ENCODE results near the gene MAP4K2.
"Not testable (repeated sequence)": the region's sequence is repeated elsewhere in the genome, so short reads cannot be mapped to it uniquely, and the experiment has no call there.

MAP4K2 gene

DNA sequence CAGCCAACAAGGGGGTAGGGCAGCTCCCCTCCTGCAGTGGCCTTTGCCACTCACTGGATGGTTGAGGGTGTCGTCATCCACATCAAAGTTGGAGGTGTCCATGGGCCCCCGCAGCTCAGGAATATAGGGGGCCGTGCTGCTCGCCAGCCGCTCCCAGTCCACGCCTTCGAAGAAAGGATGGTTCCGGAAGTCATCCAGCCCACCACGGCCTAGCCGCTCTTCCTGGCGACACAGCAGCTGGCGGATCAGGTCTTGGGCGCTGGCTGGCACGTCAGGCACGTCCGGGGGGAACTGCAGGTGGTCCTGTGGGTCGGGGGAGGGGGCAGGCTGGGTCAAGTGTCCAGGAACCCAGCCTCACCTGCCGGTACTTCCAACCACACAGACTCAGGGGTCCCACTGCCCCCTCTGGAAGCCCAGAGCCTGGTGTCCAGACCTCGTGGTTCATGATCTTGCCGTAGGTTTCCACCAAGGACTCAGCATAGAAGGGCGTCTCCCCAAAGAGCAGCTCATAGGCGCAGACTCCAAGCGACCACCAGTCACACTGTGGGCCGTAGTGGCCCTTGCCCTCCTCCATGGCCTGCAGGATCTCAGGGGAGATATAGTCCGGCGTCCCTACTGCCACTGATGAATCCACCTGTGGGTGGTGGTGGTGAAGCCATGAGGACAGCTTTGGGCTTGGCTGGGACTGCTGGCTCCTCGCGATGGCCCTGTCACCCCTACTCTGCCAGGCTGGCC, 35.8 kb upstream of the MAP4K2 start:
- no peak for DNase-seq

DNA sequence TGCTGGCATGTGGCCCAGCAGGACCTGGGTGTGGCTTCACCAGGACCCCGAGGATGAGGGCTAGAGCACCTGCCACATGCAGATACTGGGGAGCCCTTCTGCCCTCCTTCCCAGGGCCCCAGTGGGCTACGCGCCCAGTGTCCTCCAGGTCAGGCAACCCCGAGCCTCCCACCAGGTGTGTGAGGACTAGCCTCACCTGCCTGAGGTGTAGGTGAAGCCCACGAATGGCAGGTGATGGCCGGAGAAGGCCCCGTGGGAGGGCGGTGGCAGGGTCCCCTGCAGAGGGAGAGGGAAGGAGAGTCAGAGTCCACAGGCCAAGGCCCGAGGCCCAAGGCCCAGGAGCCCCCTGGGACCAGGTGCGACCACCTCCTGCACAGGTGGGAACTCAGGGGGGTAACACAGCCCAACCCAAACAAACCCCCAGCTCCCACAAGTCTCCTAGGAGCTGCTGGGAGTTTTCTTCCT, 34.9 kb upstream of the MAP4K2 start:
- DNase-seq: no peak

DNA sequence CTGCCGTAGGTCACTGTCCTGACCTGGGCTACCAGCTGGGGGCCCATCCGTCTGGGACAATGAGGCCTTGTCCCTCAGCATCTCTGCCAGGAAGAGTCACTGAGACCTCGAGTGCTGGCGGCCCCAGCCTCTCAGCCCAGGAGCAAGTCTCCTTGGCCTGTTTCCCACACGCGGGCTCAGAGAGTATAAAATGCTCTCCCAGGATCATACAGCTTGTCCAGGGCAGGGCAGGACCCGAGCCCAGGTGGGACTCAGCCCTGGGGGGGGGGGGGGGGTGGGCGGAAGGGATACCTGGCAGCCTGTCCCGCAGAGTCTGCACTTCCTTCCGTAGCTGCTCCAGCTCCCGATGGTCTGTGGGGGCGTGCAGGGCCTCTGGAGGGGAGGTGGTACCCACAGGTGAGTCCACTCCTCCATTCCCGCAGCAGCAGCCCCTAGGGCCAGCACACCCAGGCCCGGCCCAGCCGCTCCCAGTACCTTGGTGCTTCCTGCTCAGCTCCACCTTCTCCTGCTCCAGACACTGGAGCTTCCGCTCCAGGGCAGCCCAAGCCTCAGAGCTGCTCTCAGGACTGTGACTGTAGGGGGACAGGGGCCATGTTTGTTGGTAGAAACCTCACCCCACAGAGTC, 33.5 kb upstream of the MAP4K2 start:
- DNase-seq: no peak

DNA sequence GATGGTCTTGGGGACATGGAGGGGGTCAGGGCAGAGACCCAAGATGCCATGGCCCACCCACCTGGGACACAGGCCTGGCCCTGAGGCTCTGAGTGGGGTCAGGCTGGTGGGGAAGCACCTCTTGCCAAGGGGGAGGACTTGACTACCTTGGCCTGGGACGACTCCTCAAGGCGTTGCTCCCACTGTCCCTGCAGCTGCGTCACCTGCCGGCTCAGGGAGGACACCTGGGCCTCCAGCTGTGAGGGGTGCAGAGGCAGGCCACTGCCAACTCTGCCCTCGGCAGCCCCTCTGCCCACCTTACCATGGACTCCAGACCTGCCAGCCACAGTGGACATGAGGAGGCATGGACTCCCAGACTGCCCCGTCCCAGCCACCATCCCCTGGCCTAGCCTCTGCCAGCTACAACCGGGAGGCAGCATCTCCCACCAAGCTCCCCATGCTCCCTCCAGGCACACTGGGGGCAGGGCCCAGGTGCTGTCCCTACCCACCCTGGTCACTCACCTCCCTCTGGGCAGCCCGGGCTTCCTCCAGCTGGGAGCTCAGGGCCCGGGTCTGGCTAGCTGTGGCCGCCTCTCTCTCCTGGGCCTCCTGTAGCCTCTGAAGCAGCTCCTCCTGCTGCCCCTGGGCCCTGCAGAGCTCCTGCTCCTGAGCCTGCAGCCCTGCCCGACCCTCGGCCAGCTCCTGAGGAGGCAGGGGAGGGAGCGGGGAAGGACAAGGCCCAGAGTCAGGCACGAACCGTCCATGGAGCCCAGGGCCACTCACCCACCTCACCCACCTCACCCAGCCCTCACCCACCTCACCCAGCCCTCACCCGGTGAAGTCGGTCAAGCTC, 32.8 kb upstream of the MAP4K2 start:
- DNase-seq: no peak

DNA sequence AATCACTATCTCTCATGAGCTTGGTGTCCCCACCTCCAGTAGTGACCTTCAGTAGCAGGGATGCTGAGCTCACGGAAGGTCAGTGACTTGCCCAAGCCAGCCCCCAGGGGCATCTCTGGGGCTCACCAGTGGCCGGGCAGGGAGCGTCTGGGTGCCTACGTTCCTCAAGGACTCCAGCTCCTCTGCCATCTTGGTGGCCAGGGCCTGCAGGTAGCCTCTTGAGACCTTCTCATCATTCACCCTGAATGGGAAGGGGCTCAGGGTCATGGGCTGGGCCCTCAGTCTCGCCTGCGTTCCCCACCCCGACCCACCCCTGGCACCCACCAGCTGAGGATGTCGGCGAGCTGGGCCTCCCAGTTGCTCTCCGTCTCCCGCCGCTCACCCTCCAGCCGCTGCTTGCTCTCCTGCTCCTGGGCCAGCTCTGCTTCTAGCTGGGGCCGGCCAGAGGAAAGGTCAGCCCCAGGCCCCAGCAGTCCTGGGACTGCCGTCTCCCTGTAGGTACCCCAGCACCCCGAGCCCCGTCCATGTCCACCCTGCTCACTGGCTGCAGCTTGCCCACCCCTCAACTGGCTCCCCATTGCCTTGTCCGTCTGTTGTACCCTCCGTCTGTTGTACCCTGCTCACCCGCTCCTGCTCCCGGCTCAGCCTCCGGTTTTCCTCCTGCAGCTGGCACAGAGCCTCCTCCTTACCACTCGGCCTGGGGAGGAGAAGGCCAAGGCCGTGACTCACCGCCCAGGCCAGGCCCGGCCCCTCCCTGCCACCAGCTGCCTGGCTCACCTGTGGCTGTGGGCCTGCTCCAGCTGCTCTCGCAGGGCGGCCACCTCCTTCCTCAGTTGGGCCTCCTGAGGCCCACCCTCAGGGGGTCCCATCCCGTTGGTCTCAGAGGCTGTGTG, 32.0 kb upstream of the MAP4K2 start:
- no peak for DNase-seq

DNA sequence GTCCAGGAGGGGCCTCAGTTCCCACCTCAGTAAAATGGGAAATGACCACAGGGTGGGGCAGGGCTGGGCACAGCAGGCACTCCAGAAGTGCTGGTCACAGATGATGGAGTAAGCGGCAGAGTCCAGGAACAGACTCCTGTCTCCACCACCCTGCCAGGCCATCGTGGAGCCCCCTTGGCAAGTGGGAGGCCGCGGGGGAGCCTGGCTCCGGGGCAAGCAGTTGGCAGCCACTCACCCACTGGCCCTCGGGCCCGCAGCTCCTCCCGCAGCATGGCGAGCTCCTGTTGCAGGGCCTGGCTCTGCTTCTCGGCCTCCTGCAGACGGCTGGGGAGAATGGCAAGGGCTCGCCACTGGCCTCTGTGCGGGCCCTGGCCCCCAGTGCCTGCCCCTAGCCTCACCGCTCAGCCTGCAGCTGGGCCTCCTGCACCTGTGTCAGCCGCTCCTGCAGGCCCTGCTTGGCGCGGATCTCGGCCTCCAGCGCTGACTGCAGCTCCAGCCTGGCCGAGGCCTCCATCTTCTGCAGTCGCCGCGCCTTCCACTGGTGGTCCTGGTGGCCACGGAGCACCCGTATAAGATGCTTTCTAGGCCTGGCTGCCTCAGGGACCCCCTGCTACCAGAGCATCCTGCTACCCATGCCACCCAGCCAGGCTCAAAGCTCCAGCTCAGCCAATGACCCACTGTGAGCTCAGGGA, 31.2 kb upstream of the MAP4K2 start:
- no peak for DNase-seq

DNA sequence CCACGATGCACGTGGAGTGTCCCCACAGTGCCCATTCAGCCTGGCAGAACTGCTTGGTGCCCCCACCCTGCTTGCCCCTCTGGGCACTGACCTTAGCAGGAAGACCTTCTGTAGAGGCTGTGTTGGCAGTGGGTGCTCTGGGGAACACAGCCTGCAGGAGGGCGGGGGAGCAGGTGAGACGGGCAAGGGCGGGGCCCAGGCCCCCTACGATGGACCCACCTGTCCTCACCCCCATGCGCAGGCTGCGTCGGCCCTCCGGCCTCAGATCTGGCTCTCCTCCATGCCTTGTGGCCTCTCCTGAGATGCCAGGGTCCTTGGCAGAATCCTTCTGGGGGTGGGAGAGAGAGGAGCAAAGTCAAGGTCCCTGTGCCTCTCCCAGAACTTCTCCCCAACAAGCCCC, 30.5 kb upstream of the MAP4K2 start:
- DNase-seq: no peak

DNA sequence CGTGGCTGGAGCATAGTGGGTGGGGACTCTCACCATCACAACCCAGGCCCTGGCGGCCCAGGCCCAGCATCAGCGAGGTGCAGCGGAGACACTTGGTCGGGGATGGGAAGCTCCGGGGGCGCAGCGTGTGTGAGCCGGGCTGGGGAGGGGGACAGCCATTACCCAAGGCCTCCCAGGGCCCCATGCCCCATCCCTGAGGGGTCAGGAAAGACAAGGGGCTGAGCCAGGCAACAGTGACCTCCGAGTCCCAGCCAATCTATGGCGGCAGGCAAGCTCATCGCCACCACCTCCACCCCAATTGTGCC, 30.1 kb upstream of the MAP4K2 start:
- DNase-seq: no peak

DNA sequence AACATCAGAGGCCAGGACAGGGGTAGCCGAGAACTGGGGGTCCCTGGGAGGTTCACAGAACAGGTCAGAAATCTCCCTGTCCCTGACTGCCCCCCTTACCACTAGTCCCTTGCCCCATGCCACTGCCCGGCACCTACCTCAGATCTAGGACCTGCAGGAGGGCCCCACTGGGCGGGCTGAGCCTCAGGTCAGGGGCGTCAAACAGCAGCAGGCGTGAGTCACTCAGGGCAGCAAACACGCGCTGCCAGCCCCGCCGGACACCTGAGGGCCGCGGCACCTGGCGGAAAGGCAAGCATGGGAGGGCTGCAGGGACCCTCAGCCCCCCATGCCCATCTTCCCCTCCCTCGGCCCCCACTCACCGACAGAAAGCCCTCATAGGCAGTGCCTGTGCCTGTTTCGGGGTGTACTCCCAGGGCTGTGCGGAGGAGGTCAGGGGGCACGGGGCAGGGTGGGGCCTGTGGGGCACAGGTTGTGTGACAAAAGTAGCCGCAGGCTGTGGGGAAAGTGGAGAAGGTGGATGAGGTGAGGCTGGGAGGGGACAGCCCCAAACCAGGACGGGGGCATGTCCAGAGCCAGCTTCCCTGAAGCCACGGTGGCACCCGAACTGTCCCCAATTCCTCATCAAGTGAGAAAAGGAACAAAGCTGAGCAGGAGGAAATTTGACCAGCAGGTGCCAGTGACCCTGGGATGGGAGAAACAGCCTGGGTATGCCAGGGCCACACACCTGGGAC, 29.6 kb upstream of the MAP4K2 start:
- no peak for DNase-seq

DNA sequence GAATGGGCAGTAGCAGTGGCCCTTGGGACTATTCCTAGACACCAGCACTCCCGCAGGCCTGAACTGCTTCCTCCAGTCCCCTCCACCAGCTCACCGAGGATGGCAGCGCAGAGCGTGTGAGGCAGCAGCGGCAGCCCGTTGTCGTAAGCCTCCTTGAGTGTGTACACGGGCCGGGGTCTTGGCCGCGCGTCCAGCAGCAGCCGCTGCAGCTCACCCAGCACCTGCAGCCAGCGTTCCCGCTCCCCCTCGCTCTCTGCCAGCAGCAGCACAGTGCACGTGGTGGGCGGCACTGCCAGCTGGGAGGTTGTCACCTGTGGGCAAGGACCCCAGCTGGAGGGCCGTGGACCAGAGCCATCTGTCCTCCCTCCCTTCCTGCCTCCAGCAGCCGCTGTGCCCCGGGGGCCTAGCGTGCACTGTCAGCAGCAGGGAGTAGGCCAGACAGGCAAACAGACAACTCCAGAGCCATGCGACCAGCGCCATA, 28.4 kb upstream of the MAP4K2 start:
- no peak for DNase-seq

DNA sequence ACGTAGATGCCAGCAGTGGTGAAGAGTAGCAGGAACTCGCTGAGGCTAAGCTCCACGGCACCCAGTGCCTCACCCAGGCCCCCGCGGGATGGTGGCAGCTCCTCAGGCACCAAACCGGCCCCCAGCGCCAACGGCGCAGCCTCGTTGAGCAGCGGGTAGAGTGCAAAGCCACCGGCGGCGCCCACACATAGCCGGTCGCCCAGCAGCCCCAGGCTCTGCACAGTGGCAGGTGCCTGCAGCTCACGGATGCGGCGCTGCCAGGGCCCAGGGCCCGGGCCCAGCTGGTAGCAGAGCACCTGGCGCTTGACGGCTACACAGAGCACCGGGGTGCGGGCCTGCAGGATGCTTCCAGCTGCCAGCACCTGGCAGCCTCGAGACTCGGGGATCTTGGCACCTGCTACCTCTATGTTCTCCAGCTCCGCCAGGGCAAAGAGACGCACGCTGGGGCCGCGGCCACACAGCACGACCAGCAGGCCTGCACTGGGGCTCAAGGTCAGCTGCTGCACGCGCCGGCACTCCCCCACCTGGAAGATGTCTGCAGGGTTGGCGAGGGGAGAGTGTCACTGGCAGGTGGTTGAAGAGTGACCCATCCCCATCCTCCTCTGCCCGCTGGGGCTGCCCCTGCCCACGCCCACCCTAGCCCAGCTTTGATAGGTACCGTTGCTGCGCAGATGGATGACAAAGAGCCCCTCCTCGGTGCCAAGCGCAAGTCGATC, 26.7 kb upstream of the MAP4K2 start:
- DNase-seq: no peak

DNA sequence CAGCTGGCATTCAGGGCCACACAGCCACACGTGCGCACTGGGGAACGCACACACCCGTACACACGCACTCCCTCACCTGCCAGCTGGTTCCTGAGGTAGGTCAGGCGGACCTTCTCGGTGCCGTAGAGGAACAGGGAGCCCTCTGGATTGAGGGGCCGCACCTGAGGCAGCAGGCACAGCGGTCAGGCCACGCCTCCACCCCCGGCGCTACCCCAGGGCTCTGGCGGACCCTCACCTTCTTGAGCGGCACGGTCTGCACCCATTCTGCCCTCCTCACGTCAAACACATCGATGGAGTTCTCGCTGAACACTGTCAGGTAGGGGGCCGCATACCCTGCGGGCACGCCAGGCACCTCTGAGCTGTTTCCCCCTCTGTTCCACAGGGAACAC, 24.4 kb upstream of the MAP4K2 start:
- no peak for DNase-seq

DNA sequence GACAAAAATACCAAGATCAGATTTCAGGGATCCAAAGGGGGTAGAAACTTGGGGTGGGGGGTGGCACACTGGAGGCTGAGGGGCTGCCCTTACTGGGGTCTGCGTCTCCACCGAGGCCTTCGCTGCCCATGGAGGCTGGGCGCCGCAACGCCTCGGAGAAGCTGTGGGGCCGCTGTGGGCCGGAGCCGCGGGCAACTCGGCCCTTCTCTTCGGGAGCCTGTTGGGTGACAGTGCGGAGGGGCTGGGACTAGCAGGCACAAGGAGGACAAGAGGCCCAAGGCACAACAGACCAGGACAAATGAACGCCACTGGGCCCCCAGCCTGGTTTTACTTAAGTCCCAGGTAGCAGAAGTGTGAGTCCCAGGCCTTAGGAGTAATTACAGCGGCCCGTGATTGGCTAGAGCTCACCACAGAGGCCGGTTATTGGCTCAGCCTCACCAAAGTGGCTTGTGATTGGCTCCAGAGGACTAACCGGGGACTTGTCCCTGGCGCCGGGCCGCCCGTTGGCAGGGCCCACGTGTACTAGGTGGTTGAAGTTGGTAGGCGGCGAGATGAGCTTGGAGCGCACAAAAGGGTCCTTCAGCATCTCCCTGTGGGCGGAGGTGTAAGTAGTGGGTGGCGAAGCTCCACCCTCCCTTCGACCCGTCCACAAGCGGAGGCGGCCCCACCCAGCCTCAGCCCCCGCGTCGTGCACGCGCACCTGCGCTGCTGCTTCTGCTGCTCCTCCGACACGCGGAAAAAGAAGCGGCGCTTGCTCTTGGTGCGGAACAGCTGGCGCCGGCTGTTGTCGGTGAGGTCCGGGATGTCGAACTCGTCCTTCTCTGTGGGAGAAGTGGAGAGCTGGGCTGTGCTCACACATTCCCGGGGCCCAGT, 23.8 kb upstream of the MAP4K2 start:
- no peak for DNase-seq

DNA sequence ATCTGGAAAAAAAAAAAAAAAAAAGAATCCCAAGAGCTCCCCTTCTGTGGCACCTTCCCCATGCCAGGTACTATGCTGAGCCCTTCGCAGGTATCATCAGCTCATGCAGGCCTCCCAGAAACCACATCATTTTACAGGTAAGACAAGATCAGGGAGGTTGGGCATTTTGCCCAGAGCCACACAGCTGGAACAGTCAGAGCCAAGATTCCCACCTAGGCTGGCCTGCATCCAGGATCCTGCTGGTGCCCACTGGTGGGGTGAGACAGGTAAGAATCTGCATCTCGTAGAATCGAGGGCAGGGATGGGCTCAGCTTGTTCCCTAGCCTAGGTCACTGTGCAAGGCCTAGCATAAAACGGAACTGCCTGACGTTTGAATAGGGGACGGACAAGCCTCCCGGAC, 23.0 kb upstream of the MAP4K2 start:
- DNase-seq: no peak

DNA sequence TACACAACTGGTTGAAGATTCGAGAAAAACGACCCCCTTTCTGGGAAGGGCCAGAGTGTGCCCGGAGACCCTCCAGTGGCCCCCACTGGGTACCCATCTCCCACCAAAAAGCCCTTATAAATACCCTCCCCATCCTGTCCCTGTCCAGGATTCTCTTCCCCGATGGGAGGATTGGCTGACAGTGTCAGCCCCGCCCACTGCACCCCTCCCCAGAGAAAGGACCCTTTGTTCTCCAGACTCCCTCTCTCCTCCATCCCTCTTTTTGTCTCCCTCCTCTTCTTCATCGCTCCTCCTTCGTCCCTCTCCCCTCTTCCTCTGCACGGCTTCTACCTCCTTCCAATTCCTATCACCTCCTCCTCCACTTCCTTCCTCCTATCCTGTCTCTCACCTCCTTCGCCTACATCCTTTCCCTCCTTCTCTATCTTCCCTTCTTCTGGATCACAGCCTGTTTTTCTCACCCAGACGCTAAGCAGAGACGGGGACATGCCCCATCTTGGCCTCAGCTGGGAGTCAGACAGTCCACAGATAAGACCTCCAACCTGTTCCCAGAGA, 20.6 kb upstream of the MAP4K2 start:
- no peak for DNase-seq

DNA sequence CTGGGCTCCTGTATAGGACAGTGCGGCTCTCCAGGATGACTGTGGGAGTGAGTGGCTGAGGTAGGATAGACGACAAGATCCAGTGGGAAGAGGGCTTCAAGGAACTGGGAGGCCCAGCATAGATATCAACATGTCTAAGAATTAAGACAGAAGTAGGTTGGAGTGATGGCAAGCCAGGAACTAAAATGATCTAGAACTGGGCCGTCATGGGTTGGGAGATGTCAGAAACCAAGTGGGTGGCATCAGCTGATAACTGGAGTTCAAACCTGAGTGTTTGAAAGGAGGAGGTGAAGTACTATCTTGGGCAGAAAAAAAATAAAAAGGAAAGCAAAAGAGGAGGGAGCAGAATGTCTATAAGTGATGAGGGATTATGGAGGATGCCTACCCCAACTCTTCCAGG, 14.5 kb upstream of the MAP4K2 start:
- no peak for DNase-seq

DNA sequence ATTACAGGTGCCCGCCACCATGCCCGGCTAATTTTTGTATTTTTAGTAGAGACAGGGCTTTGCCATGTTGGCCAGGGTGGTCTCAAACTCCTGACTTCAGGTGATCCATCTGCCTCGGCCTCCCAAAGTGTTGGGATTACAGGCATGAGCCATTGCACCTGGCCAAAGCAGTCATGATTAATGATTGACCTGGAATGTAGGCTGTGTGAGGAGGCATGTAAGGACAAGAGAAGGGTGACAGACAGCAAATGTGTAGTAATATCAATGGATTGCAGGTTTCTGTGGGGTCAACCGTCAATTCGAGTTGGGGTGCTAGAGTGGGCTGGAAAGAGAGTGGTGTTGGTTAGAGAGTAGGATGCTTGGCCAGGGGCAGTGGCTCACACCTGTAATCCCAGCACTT, 12.4 kb upstream of the MAP4K2 start:
- not testable (repeated sequence) for DNase-seq

DNA sequence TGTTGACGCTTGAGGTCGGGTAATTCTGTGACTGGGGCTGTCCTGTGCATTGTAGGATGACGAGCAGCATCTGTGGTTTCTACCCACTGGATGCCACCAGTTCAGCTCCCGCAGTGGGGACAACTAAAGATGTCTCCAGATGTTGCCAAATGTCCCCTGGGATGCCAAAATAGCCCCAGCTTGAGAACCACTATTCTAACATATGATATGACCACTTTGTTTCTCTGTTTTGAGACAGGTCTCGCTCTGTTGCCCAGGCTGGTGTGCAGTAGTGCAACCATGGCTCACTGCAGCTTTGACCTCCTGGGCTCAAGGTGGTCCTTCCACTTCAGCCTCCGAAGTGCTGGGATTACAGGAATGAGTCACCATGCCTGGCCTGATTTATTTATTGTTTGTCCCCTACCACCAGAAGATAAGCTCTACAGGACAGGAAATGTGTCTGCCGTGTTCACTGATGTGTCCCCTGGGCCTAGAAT, 11.7 kb upstream of the MAP4K2 start:
- no peak for DNase-seq

DNA sequence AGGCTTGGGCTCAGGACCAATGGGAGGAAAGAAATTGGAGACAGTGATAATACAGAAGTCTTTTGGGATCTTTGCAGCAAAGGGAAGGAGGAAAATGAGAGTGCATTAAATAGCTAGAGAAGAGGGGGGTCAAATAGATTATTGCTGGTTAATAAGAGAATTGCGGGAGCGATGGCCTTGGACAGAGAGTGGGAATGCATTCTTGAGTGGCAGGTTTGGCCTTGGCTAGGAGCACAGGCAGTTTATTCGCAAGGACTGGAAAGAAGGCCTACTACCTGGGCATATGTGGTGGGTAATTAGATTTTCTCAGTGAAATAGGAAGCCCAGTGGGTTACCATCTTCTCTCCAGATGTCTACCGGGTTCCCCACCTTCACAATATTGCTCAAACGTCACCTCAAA, 10.8 kb upstream of the MAP4K2 start:
- DNase-seq: no peak

All from inflammatory macrophage (primary cell).